GM21723 (cell line): ENCODE measurements around the gene RNF133.

Experiments
- ATAC-seq: cut with Tn5 transposase; IDR thresholded peaks from one replicate; pipeline ENCODE4 v1.9.1; 2021; ENCODE audit warnings: mild to moderate bottlenecking, moderate library complexity; ENCODE audit not compliant: unreplicated experiment

RNF133 gene

GRCh38 chr7:122699017-122699416 is at the start of gene RNF133:
TSS of gene RNF133 (minus strand) at chr7:122699117. CDS start at chr7:122698918, 199 bp downstream.
- no peak for ATAC-seq

GRCh38 chr7:122748195-122748594 is 49.3 kb upstream of the RNF133 start:
- no peak for ATAC-seq

GRCh38 chr7:122746948-122747347 is 48.0 kb upstream of the RNF133 start:
- ATAC-seq, result no peak

GRCh38 chr7:122743211-122743610 is 44.3 kb upstream of the RNF133 start:
- ATAC-seq, result no peak

- ATAC-seq, result no peak
Observed at GRCh38 chr7:122738947-122739346, 40.0 kb upstream of the RNF133 start.

- ATAC-seq, result no peak
Observed at GRCh38 chr7:122736183-122736582, 37.3 kb upstream of the RNF133 start.

GRCh38 chr7:122727759-122728158 is 28.8 kb upstream of the RNF133 start:
- ATAC-seq, result no peak

- no peak for ATAC-seq
Observed at GRCh38 chr7:122727354-122727753, 28.4 kb upstream of the RNF133 start.

GRCh38 chr7:122726881-122727280 is 28.0 kb upstream of the RNF133 start:
- ATAC-seq, result no peak

- no peak for ATAC-seq
Observed at GRCh38 chr7:122724366-122724765, 25.4 kb upstream of the RNF133 start.

GRCh38 chr7:122719010-122719578 is 20.2 kb upstream of the RNF133 start:
- ATAC-seq, result no peak

- no peak for ATAC-seq
Observed at GRCh38 chr7:122717356-122718089, 18.6 kb upstream of the RNF133 start.

- ATAC-seq, result no peak
Observed at GRCh38 chr7:122715183-122715582, 16.3 kb upstream of the RNF133 start.

- no peak for ATAC-seq
Observed at GRCh38 chr7:122710916-122711315, 12.0 kb upstream of the RNF133 start.

- no peak for ATAC-seq
Observed at GRCh38 chr7:122709930-122710646, 11.2 kb upstream of the RNF133 start.

- no peak for ATAC-seq
Observed at GRCh38 chr7:122706836-122707235, 7.9 kb upstream of the RNF133 start.

GRCh38 chr7:122702872-122703510 is 4.1 kb upstream of the RNF133 start, which contains the start of gene RNF148:
TSS of gene RNF148 (minus strand) at chr7:122702922. CDS start at chr7:122702750, 172 bp downstream.
- ATAC-seq, result no peak

GRCh38 chr7:122695816-122696215 is 3.1 kb downstream of the RNF133 start:
- ATAC-seq, result no peak

GRCh38 chr7:122694697-122695096 is 4.2 kb downstream of the RNF133 start:
- ATAC-seq, result no peak

GRCh38 chr7:122692769-122693309 is 6.1 kb downstream of the RNF133 start:
- no peak for ATAC-seq

- no peak for ATAC-seq
Observed at GRCh38 chr7:122691569-122692235, 7.2 kb downstream of the RNF133 start.
